NCI-H2107 (cell line): ENCODE results near the gene CEACAM21.

ENCODE experiments used
- DNase-seq: peaks from one replicate; lab custom pipeline; 2025; lab: John Stamatoyannopoulos, UW

The CEACAM21 gene

DNA sequence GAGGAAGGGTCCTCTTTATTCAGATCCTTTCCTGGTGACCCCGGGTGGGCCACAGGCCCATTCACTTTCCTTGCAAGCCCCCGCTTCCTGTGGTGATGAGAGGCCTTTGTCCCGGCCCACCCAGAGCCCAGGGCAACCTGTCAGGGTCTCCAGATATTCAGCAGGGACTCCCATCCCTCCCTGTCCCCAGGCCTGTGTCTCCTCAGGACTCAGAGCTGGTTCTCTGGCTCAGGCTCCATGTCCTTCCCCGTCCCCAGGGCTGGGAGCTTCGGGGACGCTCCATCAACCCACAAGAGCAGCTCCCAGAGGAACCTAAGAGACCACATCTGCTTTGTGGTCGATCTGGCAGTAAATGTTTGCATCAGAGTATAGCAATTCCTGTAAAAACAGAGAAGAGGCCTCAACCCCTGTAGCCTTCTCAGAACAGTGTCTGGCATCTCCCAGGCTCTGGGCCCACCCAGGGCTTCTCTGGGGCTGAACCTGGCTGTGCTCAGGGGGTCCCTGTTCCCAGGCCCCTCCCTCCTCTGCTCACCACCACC, 43.1 kb downstream of the CEACAM21 start:
- DNase-seq, result no peak

DNA sequence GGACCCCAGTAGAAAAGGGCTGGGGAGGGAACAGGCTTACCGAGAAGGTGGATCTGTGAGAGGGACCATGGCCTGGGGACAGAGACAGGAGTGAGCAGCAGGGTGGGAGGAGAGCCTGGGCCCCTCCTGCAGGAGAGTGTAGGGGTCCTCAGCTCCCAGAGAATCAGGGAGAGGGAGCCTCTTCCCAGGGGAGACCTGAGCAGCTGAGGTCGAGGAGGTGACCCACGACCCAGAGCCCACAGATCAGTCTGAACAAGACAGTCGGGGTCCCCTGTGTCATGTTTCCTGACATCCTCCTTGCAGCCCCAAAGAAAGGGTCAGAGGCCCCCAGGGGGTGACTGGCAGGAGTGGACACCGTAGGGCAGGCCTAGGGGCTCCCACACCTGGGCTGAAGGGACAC, 44.2 kb downstream of the CEACAM21 start:
- no peak for DNase-seq

DNA sequence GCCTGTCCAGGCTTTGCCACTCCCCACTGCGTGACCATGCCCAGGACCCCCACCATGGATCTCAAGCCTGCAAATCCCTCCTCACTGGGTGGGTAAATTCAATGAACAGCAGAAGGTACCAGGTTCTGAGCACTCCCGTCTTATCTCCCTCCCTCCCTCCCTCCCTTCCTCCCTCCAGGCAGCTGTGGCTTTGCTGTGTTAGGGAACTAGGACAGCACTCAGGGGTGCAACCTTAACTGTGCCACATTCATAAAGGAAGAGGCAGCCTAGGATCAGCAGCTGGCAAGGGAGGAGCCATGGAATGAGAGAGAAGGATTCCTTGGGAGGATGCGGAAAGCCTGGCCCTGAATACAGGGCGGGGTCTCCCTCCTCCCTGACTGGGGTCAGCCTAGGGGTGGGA, 45.3 kb downstream of the CEACAM21 start:
- DNase-seq, result no peak

DNA sequence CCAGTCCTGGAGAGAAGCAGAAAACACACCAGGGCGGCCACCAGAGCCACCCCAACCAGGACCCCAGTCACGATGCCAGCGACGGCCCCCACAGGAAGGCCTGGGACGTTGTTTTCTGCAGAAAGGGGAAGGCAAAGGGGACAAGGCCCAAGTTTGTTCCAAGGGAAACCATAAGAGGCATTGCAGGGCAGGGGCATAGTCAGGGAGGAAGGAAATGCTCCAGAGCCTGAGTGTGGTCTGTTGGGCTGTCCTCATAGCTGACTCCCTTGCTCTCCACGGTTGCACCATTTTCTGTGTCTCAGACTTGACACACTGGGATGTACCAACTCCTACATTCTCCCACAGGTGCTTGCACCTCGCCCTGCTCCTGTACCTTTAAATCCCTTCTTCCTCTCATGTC, 45.7 kb downstream of the CEACAM21 start:
- DNase-seq, result no peak

DNA sequence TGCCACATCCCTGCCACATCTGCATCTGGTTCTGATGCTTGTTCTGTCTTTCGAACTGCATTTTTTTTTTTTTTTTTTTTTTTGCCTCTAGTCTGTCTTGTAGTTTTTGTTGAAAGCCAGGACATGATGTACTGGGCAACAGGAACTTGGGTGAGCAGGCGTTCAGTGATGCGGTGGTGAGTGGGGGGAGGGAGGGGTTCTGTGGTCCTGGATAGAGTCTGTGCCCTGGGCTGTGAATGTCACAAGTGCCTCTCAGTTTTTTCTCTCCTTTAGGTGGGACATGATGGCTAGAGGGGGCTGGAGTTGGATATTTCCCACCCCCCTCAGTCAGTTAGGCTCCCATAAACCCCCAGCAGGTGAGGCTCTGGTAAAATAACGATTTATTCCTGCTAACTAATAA, 47.4 kb downstream of the CEACAM21 start:
- DNase-seq, result no peak

DNA sequence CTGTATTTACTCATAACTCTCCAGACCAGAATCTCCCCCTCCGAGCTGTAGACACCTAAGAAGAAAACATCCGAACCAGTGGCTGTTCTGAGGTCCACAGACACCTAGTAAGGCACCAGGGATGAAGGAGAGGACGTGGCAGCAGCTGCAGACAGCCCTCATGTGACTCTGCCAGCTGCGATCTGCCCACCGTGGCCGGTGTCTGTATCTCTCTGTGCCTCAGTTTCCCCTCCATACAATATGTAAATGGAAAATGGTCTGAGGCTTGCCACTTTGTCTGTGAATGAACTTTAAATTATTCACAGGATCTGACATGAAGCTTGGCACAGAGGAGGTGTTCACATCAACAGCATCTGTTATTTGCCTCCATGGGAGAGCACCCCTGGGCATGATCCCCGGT, 48.5 kb downstream of the CEACAM21 start:
- no peak for DNase-seq

DNA sequence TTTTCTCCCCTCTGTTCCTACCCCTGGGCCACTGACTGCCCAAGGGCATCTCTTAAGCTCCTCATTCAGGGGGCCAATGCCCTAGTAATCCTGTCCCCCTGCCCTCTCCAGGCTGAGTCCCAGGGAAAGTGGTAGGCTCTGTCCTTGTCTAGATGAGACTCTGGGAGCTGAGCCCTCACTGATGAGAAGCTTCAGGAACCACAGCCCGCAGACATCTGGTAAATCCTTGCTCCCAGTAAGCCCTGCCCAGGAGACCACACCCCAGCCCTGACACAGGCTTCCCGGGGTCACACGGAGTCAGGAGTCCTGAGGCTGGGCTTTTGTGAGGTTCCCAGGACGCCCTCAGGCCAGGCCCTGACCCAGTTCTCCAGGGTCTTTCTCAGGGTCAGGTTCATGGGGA, 49.0 kb downstream of the CEACAM21 start:
- no peak for DNase-seq

DNA sequence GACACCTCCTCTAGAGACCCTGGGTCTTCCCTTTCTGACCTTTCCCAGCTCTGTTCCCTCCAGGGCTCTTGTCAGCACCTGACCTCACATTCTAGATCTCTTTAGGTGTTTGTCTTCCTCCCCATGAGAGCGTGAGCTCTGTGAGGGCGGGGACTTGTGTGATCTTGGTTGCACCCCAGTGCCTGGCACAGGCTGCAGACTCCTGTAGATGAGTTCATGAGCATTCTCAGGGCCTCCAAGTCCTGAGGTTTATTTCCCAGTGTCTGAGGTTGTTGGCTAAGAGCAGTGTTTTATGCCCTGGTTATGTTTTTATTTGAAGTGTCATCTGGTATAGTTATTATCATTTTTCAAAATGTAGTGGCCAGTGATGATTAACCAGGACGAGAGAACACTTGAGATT, 50.3 kb downstream of the CEACAM21 start:
- DNase-seq, result no peak

DNA sequence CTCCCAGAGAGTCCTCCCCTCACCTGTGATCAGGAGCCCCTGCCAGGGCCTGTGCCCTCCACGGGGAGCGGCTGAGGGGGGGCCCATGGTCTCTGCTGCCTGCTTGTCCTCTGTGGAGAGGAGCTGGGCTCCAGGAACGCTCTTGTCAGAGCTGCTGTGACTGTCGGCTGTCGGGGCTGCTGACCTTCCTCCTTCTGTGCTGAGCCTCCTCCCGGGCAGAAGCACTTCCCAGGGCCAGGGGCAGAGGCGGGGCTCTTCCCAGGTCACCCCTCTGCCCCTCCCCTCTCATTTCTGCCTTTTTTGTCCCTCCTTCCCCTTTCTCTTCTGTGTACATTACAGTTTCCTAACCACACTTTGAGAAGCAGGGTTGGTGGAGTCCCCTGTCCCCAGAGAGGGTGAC, 50.9 kb downstream of the CEACAM21 start, which contains the start of gene CEACAM4:
TSS of gene CEACAM4 (minus strand) at position 198 of the 400 bp plus-strand sequence. CDS start at position 87, 111 bp downstream.
- DNase-seq, result no peak

DNA sequence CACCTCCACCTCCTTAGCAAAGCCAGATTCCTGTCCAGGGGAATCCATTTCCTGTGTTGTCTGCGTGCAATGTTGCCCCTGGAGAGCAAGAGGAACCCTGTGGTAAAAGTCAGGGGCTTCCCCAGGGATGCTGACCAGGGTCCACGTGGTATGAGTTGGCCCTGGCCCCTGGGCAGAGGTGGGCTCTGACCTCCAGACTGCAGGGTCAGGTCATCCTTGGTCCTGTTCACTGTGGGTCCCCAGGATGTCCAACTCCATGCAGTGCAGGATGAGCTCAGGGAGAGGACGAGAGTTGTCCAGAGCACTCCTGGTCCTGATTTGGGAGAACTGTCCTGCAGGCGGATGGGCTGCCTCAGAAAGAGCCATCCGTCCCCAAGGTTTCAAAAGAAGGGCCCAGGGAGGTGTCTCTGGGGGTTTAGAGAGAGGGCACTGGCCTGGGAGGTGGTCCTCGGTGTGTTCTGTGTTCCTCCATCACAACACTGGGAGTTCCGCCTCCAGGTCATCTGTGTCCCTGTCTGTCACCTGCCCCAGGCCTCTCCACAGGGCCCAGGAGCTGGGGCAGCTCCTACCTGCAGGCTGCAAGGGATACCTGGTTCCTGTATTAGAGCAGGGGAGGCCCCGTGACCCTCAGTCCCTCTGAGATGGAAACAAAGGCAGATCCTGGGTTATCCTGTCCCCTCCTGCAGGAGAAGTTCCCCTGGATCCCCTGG, 52.2 kb downstream of the CEACAM21 start:
- no peak for DNase-seq
